HCT116 (cell line): ENCODE measurements around the gene PTGES2. TPM values are rescaled to one million over a fixed set of nuclear protein-coding genes. Genes with fewer than 3 reads are reported as not detected.

Experiments
- ATAC-seq: fragments of 200-7000 bp; cut with Tn5 transposase; 2 replicates; pipeline ENCODE4 v1.9.1; 2020; ENCODE audit warnings: mild to moderate bottlenecking, moderate library complexity
- BruUV-seq: library from RNA; stranded (reverse); fragments of 400-500 nt; replicated peaks from 2 replicates; lab custom pipeline; 2021; lab: Mats Ljungman, UMichigan
- CTCF ChIA-PET: fragments of 300-600 bp; sonication (Branson Sonifier 250); formaldehyde crosslinking; loops from one replicate; lab custom pipeline; 2021; ENCODE audit warnings: antibody characterized with exemption; lab: Charles Lee
- POLR2A ChIA-PET: fragments of 300-600, 350-600 bp; sonication (Branson Sonifier 250); formaldehyde crosslinking; loops from one replicate; lab custom pipeline; 2021; ENCODE audit warnings: antibody characterized with exemption; lab: Charles Lee
- RAD21 ChIA-PET, 2 experiments: fragments of 300-600 bp; sonication (Branson Sonifier 250); formaldehyde crosslinking; loops; one replicate each; lab custom pipeline; 2023; ENCODE audit warnings: low total read pairs in 2 of 2; ENCODE audit not compliant: uncharacterized antibody in 2 of 2, unreplicated experiment in 2 of 2, low non-redundant PET in 1 of 2; lab: Charles Lee
- DNase-seq: peaks from one replicate; pipeline ENCODE4 v3.0.0-alpha.2; 2010; ENCODE audit warnings: low read depth, low spot score
- H2AFZ ChIP-seq: fragments of 200-600 bp; shearing (Covaris generic), sonication (generic); 2 replicates; pipeline ENCODE4 v1.6.1; 2017; ENCODE audit warnings: low read depth, mixed run types, mixed read lengths, antibody characterized with exemption, low read length; ENCODE audit not compliant: poor library complexity, severe bottlenecking
- H3K27ac ChIP-seq: 2 replicates; pipeline ENCODE4 v1.5.1; 2012; ENCODE audit warnings: low read depth, low read length
- H3K27me3 ChIP-seq: fragments of 200-600 bp; sonication (generic); 2 replicates; pipeline ENCODE4 v1.6.1; 2016; ENCODE audit warnings: mixed run types, low read length, mixed read lengths; ENCODE audit not compliant: insufficient read depth
- H3K36me3 ChIP-seq, 2 experiments: fragments of 200-500 bp in 1 of 2; fragments of 200-600 bp in 1 of 2; sonication (Bioruptor generic) in 1 of 2; sonication (generic) in 1 of 2; 2 replicates each; pipeline versions ENCODE4 v1.5.1 to v1.6.1; 2014 to 2016; ENCODE audit warnings: low read length in 2 of 2, inconsistent platforms in 1 of 2, mixed read lengths in 1 of 2, mixed run types in 1 of 2; ENCODE audit not compliant: insufficient read depth in 2 of 2, control insufficient read depth in 1 of 2
- H3K4me1 ChIP-seq, 2 experiments: fragments of 200-600 bp in 1 of 2; sonication (generic) in 1 of 2; 2 replicates each; pipeline versions ENCODE4 v1.5.1 to v1.6.1; 2012 to 2017; ENCODE audit warnings: low read length in 2 of 2, inconsistent platforms in 1 of 2, mild to moderate bottlenecking in 1 of 2, mixed read lengths in 1 of 2, mixed run types in 1 of 2, moderate library complexity in 1 of 2; ENCODE audit not compliant: insufficient read depth in 2 of 2, control insufficient read depth in 1 of 2
- H3K4me2 ChIP-seq: fragments of 200-600 bp; sonication (generic); 2 replicates; pipeline ENCODE4 v1.6.1; 2017; ENCODE audit warnings: mixed run types, low read length, mixed read lengths
- H3K4me3 ChIP-seq, 2 experiments: fragments of 200-600 bp in 1 of 2; sonication (generic) in 1 of 2; replicated peaks in 1 of 2; 2 replicates each; pipeline ENCODE4 v1.5.1; 2011 to 2016; ENCODE audit warnings: low read length in 2 of 2, control low read depth in 1 of 2, low read depth in 1 of 2, mild to moderate bottlenecking in 1 of 2, mixed read lengths in 1 of 2, mixed run types in 1 of 2
- H3K79me2 ChIP-seq: fragments of 200-600 bp; sonication (generic); 2 replicates; pipeline ENCODE4 v1.6.1; 2017; ENCODE audit warnings: mild to moderate bottlenecking, mixed run types, low read length, moderate library complexity, mixed read lengths; ENCODE audit not compliant: insufficient read depth
- H3K9ac ChIP-seq: fragments of 200-600 bp; sonication (generic); 2 replicates; pipeline ENCODE4 v1.6.1; 2016; ENCODE audit warnings: low read length, mixed read lengths
- H3K9me2 ChIP-seq: fragments of 200-600 bp; sonication (generic), shearing (Covaris generic); 2 replicates; pipeline ENCODE4 v1.6.1; 2017; ENCODE audit warnings: mixed run types, mild to moderate bottlenecking, moderate library complexity; ENCODE audit not compliant: insufficient read depth
- H3K9me3 ChIP-seq, 2 experiments: fragments of 200-500 bp in 1 of 2; fragments of 200-600 bp in 1 of 2; sonication (Bioruptor generic) in 1 of 2; sonication (generic) in 1 of 2; 2 replicates each; pipeline ENCODE4 v1.6.1; 2014 to 2017; ENCODE audit warnings: low read length in 2 of 2, mixed read lengths in 2 of 2, inconsistent platforms in 1 of 2, low read depth in 1 of 2, mild to moderate bottlenecking in 1 of 2, mixed run types in 1 of 2, moderate library complexity in 1 of 2; ENCODE audit not compliant: control insufficient read depth in 1 of 2, insufficient read depth in 1 of 2
- H4K20me1 ChIP-seq: fragments of 200-600 bp; sonication (generic), shearing (Covaris generic); 2 replicates; pipeline ENCODE4 v1.6.1; 2017; ENCODE audit warnings: mixed run types, mild to moderate bottlenecking, moderate library complexity; ENCODE audit not compliant: insufficient read depth
- ATF3 ChIP-seq: IDR thresholded peaks from 2 replicates; pipeline ENCODE4 v1.6.1; 2012
- CBX3 ChIP-seq: IDR thresholded peaks from 2 replicates; pipeline ENCODE4 v1.6.1; 2012; ENCODE audit warnings: low read depth
- CEBPB ChIP-seq: IDR thresholded peaks from 2 replicates; pipeline ENCODE4 v1.6.1; 2012; ENCODE audit warnings: low read depth
- EGR1 ChIP-seq: IDR thresholded peaks from 2 replicates; pipeline ENCODE4 v1.6.1; 2012; ENCODE audit warnings: low read depth
- ELF1 ChIP-seq: IDR thresholded peaks from 2 replicates; pipeline ENCODE4 v1.6.1; 2012; ENCODE audit warnings: low read depth, borderline replicate concordance
- EZH2phosphoT487 ChIP-seq: fragments of 200-600 bp; IDR thresholded peaks from 2 replicates; pipeline ENCODE4 v1.6.1; 2018; ENCODE audit warnings: antibody characterized with exemption, borderline replicate concordance
- FOSL1 ChIP-seq: IDR thresholded peaks from 2 replicates; pipeline ENCODE4 v1.6.1; 2012; ENCODE audit warnings: low read depth
- JUND ChIP-seq: IDR thresholded peaks from 2 replicates; pipeline ENCODE4 v1.6.1; 2012
- POLR2A ChIP-seq: IDR thresholded peaks from 2 replicates; pipeline ENCODE4 v1.7.0; 2011; ENCODE audit warnings: borderline replicate concordance; ENCODE audit not compliant: insufficient read depth, insufficient read length; ENCODE audit errors: extremely low read depth
- POLR2AphosphoS5 ChIP-seq: IDR thresholded peaks from 2 replicates; pipeline ENCODE4 v1.6.1; 2011; ENCODE audit warnings: mild to moderate bottlenecking, low read depth, low read length, moderate library complexity
- SIN3A ChIP-seq: IDR thresholded peaks from 2 replicates; pipeline ENCODE4 v1.6.1; 2012; ENCODE audit warnings: low read depth
- SP1 ChIP-seq: IDR thresholded peaks from 2 replicates; pipeline ENCODE4 v1.6.1; 2012; ENCODE audit warnings: low read depth
- SRF ChIP-seq: IDR thresholded peaks from 2 replicates; pipeline ENCODE4 v1.6.1; 2012; ENCODE audit warnings: low read depth
- TCF7L2 ChIP-seq: IDR thresholded peaks from 2 replicates; pipeline ENCODE4 v1.7.0; 2011; ENCODE audit warnings: borderline replicate concordance, inconsistent platforms; ENCODE audit not compliant: insufficient read depth, insufficient read length; ENCODE audit errors: extremely low read depth
- YY1 ChIP-seq: IDR thresholded peaks from 2 replicates; pipeline ENCODE4 v1.6.1; 2011; ENCODE audit warnings: low read length, low read depth, moderate library complexity, mild to moderate bottlenecking; ENCODE audit not compliant: insufficient replicate concordance; ENCODE audit errors: extremely low read depth
- ZFX ChIP-seq: fragments of 450-650 bp; IDR thresholded peaks from 2 replicates; pipeline ENCODE4 v1.6.1; 2017
- intact Hi-C: fragments of 100-400 bp; cut with micrococcal nuclease; formaldehyde crosslinking; loops from 2 replicates; pipeline ENCODE4 v1.10.0; 2022
- total RNA-seq: library from RNA; stranded (reverse); gene quantifications from one replicate; pipeline ENCODE4 v1.2.1, GENCODE V29; 2021; ENCODE audit not compliant: unreplicated experiment

PTGES2 gene
- total RNA-seq, 1 experiment from 2014 or later: 148 TPM

- Histone ChIP-seq H3K9me3 (no peaks in the 10 kb centered on the region), H3K36me3 (0 out of 4 replicates have a peak, but pooled peaks cover 0 to 4% of the 10 kb centered on the region in 2 experiments), H3K27ac (no peak overlapping the region), H3K79me2 (peaks cover 86% of the 10 kb centered on the region), H3K27me3 (no peaks in the 10 kb centered on the region), H2AFZ (no peak overlapping the region), H3K9ac (no peak overlapping the region), H3K9me2 (no peaks in the 10 kb centered on the region), H3K4me1 (peaks cover 4 to 19% of the 10 kb centered on the region in 2 experiments; a peak in 3 of 4 replicates), H4K20me1 (0 out of 2 replicates have a peak, but pooled peaks cover 4% of the 10 kb centered on the region), H3K4me3 (no peak overlapping the region), H3K4me2 (no peak overlapping the region)
- RAD21 ChIA-PET: no interaction called here
- DNase-seq (no peak), ATAC-seq (no peak)
- TF ChIP-seq ZFX (no peak), SIN3A (no peak), SRF (no peak), EGR1 (no peak), CEBPB (no peak), POLR2AphosphoS5 (no peak), TCF7L2 (no peak), EZH2phosphoT487 (no peak), FOSL1 (no peak), JUND (no peak), ELF1 (no peak), YY1 (no peak), ATF3 (no peak), CBX3 (no peak), POLR2A (no peak), SP1 (no peak)
- POLR2A ChIA-PET: no interaction called here
- CTCF ChIA-PET: no interaction called here
- intact Hi-C loops: no loop called here
- no TSS peak for BruUV-seq
Measured at GRCh38 chr9:128088253-128088945, 39.1 kb downstream of the PTGES2 start.
